GM21360 (cell line): Measurements from ENCODE around the gene GJB6.
"Not testable (repeated sequence)": the region's sequence is repeated elsewhere in the genome, so short reads cannot be mapped to it uniquely, and the experiment has no call there.

ENCODE experiments used
- ATAC-seq: cut with Tn5 transposase; IDR thresholded peaks from one replicate; pipeline ENCODE4 v1.9.1; 2021; ENCODE audit warnings: mild to moderate bottlenecking, moderate library complexity; ENCODE audit not compliant: unreplicated experiment

The GJB6 gene

GRCh38 chr13:20231839-20232555, at the start of gene GJB6:
GJB6 (minus strand) TSS chr13:20232319; CDS start chr13:20223480, 8,839 bp downstream.
- no peak for ATAC-seq

GRCh38 chr13:20276901-20277300, 44.8 kb upstream of the GJB6 start:
- ATAC-seq, result not testable (repeated sequence)

DNA sequence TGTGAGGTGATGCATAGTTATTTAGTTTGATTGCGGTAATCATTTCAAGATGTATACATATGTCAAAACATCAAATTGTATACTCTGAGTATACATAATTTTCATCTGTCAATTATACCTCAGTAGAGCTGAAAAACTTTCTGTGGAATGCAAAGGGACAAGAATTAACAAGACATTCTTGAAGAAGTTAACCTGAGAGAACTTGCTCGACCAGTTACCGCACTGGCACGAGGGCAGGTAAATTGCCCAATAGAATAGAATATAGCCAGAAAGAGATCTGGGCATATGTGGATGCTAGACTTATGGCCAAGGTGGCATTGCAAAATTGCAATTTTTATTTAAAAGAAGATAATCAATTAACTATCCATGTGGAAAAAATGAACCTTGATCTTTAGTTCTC, 42.3 kb upstream of the GJB6 start:
- no peak for ATAC-seq

DNA sequence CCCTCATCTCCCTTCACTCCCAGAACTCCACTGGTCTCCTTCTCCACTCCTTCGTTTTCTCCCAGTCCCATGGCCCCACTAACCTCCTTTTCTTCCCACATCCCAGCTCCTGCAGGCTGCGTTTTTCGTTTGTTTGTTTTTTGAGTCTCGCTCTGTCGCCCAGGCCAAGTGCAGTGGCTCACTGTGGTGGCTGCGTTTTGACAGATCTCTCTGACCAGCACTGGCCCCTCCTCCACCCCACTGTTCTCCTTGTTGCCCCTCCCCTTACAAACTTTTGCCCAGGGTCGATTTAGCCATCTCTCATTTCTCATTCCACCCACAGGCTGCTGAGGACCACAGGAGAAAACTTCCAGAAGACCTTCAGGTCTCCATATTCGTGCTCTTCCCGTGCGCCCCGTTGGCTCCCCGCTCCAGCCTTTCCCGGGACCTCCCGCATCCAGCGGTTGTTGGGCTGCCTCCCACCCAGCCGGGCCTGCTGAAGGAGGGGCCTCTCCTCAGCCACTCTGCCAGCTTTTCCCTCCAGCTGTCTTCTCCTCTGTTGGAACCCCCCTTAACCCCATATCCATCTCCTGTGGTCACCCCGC, 40.6 kb upstream of the GJB6 start:
- no peak for ATAC-seq

- ATAC-seq, result no peak
Measured at GRCh38 chr13:20272104-20272503, 40.0 kb upstream of the GJB6 start.

DNA sequence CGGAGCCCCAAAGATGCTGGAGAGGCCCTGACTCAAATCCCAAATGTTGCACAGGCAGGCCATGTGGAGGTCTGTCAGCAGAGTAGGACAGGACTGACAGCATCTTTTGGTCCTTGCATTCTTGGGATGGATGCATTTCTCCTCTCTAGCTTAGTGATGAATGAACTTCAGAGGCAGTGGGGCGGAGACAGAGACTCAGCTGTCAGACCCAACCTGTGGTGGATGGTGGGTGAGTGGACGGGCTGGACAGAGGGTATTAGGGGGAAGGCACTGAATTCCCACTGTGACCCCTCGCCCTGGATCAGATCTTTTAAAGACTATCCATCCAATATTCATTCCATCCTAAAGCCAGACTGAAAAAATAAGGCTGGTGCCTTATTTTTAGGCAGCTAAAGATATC, 39.3 kb upstream of the GJB6 start:
- ATAC-seq, result no peak

GRCh38 chr13:20270163-20270865, 38.2 kb upstream of the GJB6 start:
- no peak for ATAC-seq

DNA sequence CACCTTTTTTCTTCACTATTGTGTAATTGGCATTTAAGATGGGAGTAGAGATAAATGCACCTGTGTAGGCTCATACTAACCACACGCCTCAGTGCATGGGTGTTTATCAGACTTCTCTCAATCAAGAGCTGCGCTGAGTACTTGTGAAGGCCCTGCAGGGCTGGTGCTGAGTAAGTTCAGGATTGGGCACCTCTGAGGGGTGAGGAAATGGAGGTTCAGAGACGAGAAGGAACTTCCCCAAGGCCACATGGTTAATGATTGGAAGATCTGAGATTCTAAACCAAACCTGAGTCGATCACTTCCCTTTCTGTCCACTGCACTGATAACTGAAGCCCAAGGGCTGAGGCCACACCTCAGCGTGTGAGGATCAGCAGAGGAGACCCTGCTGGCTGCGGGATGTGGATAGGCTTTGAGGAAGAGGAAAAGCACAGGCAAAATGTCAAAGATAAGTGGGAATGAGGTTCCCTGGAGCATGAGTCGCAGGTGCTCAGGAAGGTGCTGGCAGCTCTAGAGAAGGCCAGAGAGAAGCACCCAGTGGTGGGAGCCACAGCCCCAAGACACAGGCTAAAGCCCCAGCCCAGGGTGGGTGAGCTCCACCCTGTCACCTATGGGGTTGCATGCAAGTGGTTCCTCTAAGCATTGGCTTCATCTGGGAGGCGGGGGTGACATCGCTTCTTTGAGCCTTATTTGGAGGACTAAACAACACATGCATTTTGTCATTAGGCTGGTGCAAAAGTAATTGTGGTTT, 32.3 kb upstream of the GJB6 start:
- ATAC-seq, result no peak

- no peak for ATAC-seq
Measured at GRCh38 chr13:20263393-20264044, 31.4 kb upstream of the GJB6 start.

DNA sequence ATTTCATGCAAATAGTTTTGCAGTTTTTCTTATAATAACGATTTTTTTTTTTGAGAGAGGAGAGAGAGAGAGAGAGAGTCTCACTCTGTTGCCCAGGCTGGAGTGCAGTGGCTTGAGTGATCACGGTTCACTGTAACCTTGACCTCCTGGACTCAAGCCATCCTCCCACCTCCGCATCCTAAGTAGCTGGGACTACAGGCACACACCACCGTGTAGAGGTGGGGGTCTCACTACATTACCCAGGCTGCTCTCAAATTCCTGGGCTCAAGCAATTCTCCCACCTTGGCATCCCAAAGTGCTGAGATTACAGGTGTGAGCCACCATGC, 26.8 kb upstream of the GJB6 start:
- ATAC-seq, result no peak

DNA sequence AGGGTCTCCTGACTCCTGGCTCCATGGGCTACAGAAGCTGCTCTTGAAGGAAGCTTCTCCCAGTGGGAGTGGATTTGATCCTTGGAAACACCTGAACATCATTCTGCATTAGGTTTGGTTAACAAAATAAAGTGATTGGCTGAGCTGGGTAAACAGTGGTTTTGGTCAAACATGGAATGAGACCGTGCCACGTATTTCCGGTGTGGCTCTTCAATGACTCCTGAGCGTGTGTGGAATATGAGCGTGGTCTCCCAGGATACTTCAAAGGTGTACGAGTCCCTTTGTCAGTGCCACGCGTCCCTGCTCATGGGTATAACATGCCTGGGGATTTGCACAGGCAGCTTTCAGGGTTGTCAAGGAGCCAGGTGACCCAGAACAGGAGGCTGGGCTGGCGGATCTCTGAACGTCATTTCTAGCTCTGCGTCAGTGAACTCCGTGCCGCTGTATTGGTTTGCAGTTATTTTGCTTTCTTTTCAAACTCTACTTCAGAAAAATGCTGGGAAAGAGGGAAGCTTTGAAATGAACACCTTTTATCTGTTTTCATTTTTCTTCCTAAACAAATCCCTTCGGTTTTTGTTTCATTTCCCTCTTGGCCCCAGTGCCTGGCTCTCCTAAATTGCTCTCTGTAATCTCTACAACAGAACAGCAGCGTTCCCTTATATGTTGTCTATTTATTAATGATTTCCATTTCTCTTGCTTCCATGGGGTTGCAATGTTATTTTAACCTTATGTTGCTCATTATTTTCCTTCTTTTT, 26.3 kb upstream of the GJB6 start:
- ATAC-seq, result no peak

GRCh38 chr13:20254076-20254475, 22.0 kb upstream of the GJB6 start:
- no peak for ATAC-seq

DNA sequence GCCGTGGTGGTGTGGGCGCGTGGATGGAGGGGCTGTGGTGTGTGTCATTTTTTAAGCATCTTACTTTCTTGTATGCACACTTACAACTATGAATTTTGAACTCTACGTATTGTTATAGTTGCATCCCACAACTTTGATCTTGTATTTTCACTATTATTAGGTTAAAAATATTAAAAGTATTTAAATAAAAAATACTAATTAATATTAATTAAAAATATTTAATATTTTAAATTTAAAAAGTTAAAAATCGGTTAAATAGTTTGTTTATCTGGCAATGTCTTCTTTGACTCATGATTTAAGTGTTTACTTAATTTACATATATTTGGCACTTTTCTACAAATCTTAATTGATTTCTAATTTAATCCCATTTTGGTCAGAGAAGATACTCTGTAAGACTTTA, 17.8 kb upstream of the GJB6 start:
- no peak for ATAC-seq

DNA sequence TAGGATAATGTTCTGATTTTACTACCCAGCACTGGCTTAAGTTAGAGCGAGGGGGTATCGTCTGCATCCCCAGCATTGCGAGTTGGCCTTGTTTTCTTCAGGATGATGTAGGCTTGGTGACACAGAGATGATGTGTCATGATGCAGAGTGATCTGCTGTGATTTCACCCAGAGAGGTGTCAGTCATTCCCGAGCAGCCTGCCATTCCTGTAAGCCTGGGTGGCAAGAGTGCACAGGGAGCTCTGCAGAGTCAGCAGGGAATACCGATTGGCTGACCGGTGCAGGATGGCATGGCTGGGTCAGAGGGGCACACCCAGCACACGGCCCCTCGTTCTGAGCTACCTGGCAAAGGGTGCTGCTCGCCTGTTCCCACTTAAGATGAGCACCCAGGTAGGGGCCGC, 15.8 kb upstream of the GJB6 start:
- ATAC-seq, result no peak

- ATAC-seq, result no peak
Measured at GRCh38 chr13:20247403-20247802, 15.3 kb upstream of the GJB6 start.

GRCh38 chr13:20241593-20241992, 9.5 kb upstream of the GJB6 start:
- ATAC-seq, result no peak

DNA sequence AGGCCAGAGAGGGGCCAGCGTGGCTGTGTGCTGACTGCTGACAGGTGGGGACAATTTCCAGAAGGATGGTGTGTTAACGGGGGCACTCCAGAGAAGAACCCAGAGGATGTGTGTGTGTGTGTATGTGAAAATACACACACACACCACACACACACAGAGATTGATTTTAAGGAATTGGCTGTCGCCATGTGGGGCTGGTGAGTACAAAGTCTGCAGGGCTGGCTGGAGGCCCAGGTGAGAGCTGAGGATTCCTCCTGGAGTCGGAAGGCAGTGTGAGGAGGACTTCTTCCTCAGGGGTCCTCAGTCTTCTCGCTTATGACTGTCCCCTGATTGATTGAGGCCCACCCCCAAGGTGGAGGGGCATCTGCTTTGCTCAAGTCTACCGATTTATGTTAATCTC, 7.6 kb upstream of the GJB6 start:
- no peak for ATAC-seq

GRCh38 chr13:20232556-20233277, 598 bp upstream of the GJB6 start:
- no peak for ATAC-seq

- no peak for ATAC-seq
Measured at GRCh38 chr13:20230913-20231838, 943 bp downstream of the GJB6 start.
